Measurements from ENCODE around the gene TULP1. TPM values are rescaled to one million over a fixed set of nuclear protein-coding genes. Genes with fewer than 3 reads are reported as not detected.

The TULP1 gene
- total and polyA plus RNA-seq, 2 of the 13 experiments (the other 11 are each of a cell fraction or from before 2014, with no cell fraction given): not detected

- Histone ChIP-seq H3K4me1 (ENCODE audit: insufficient read depth, low read length) (peaks cover 40% of the 10 kb centered on the region), H3K9me3 (ENCODE audit: low read length) (no peaks in the 10 kb centered on the region), H4K20me1 (ENCODE audit: insufficient read depth, low read length) (no peaks in the 10 kb centered on the region), H3K79me2 (ENCODE audit: insufficient read depth, low read length) (no peaks in the 10 kb centered on the region), H3K4me2 (ENCODE audit: low read depth, low read length) (no peak overlapping the region), H3K9ac (ENCODE audit: insufficient read depth, low read depth, low read length) (no peak overlapping the region), H3K4me3 (replicated peaks in 1 of 3; ENCODE audit: insufficient read depth in 1 of 3, low read depth in 2 of 3, low read length in 3 of 3) (no peak overlapping the region), H3K27ac (ENCODE audit: extremely low read length, insufficient read depth, low read length) (no peak overlapping the region), H2AFZ (ENCODE audit: low read length) (no peak overlapping the region), H3K27me3 (ENCODE audit: control insufficient read depth in 1 of 2, insufficient read depth in 2 of 2, low read length in 2 of 2) (peaks cover 15 to 65% of the 10 kb centered on the region in 2 experiments), H3K36me3 (replicated peaks in 1 of 2; ENCODE audit: control insufficient read depth in 1 of 2, insufficient read depth in 2 of 2, low read length in 2 of 2) (no peaks in the 10 kb centered on the region)
- intact Hi-C loops (cut with micrococcal nuclease; ENCODE audit: unreplicated experiment) (no loop called here), in situ Hi-C loops (cut with HindIII; ENCODE audit: extremely low pct_ligation_motif_present, low pct_unique_long_range_greater_than_20kb) (no loop called here)
- FAIRE-seq: no peak
- TF ChIP-seq, protein P1, sequence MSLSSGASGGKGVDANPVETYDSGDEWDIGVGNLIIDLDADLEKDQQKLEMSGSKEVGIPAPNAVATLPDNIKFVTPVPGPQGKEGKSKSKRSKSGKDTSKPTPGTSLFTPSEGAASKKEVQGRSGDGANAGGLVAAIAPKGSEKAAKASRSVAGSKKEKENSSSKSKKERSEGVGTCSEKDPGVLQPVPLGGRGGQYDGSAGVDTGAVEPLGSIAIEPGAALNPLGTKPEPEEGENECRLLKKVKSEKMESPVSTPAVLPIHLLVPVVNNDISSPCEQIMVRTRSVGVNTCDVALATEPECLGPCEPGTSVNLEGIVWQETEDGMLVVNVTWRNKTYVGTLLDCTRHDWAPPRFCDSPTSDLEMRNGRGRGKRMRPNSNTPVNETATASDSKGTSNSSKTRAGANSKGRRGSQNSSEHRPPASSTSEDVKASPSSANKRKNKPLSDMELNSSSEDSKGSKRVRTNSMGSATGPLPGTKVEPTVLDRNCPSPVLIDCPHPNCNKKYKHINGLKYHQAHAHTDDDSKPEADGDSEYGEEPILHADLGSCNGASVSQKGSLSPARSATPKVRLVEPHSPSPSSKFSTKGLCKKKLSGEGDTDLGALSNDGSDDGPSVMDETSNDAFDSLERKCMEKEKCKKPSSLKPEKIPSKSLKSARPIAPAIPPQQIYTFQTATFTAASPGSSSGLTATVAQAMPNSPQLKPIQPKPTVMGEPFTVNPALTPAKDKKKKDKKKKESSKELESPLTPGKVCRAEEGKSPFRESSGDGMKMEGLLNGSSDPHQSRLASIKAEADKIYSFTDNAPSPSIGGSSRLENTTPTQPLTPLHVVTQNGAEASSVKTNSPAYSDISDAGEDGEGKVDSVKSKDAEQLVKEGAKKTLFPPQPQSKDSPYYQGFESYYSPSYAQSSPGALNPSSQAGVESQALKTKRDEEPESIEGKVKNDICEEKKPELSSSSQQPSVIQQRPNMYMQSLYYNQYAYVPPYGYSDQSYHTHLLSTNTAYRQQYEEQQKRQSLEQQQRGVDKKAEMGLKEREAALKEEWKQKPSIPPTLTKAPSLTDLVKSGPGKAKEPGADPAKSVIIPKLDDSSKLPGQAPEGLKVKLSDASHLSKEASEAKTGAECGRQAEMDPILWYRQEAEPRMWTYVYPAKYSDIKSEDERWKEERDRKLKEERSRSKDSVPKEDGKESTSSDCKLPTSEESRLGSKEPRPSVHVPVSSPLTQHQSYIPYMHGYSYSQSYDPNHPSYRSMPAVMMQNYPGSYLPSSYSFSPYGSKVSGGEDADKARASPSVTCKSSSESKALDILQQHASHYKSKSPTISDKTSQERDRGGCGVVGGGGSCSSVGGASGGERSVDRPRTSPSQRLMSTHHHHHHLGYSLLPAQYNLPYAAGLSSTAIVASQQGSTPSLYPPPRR (CRISPR knock-in tag; IDR thresholded peaks at IDR 0.05; ENCODE audit: borderline replicate concordance): no peak
- TF ChIP-seq TMF1 (CRISPR knock-in tag; IDR thresholded peaks at IDR 0.05; ENCODE audit: low read depth) (no peak), ZNF34 (CRISPR knock-in tag; IDR thresholded peaks at IDR 0.05; ENCODE audit: borderline replicate concordance) (no peak), HMGA1 (CRISPR knock-in tag; conservative IDR thresholded peaks at IDR 0.05) (no peak), CENPBD1 (CRISPR knock-in tag; IDR thresholded peaks at IDR 0.05; ENCODE audit: borderline replicate concordance, low read depth) (no peak), IRF9 (CRISPR knock-in tag; IDR thresholded peaks at IDR 0.05; ENCODE audit: borderline replicate concordance) (no peak), ZNF891 (CRISPR knock-in tag; IDR thresholded peaks at IDR 0.05) (no peak), ZNF333 (CRISPR knock-in tag; IDR thresholded peaks at IDR 0.05; ENCODE audit: borderline replicate concordance) (no peak), ZNF274 (CRISPR knock-in tag; IDR thresholded peaks at IDR 0.05) (no peak), ZNF253 (CRISPR knock-in tag; IDR thresholded peaks at IDR 0.05; ENCODE audit: borderline replicate concordance) (no peak)
- POLR2A ChIA-PET: interaction anchor here (1.4 kb wide), 1 partner anchor 14 kb away, joined by 3 read pairs; no protein-coding TSS in a partner anchor
- 50% methylated on average over 10 of the region's 15 CpGs for WGBS (ENCODE audit: low lambda C conversion rate)
- CTCF ChIA-PET (ENCODE audit: low intra/inter-chr PET ratio, low total read pairs): no interaction called here
- ATAC-seq: no peak
- no peak for DNase-seq (ENCODE audit: low spot score)
- BruUV-seq (replicated peaks): no TSS peak
Observed at GRCh38 chr6:35503534-35503933, 9.2 kb downstream of the TULP1 start.
